T-cell (primary cell): ENCODE data around the gene CAMK2D. TPM values are rescaled to one million over a fixed set of nuclear protein-coding genes. Genes with fewer than 3 reads are reported as not detected.

Source experiments
- ATAC-seq, 4 experiments: fragments of 200-7000 bp in 3 of 4; fragments of 150-1000 bp in 1 of 4; cut with Tn5 transposase; replicated peaks in 1 of 4; 1 replicate in 3 of 4; 2 replicates in 1 of 4; pipeline ENCODE4 v1.10.0; 2021; ENCODE audit warnings: moderate library complexity in 3 of 4, mild to moderate bottlenecking in 2 of 4, moderate number of reproducible peaks in 1 of 4
- CTCF ChIA-PET, 2 donors: fragments of 300-600 bp; sonication (Branson Sonifier 250); formaldehyde crosslinking; loops; one replicate each; lab custom pipeline; 2022; ENCODE audit warnings: antibody characterized with exemption in 2 of 2; lab: Charles Lee
- POLR2A ChIA-PET, 2 donors: fragments of 300-600 bp; sonication (Branson Sonifier 250); formaldehyde crosslinking; loops; one replicate each; lab custom pipeline; 2022; ENCODE audit warnings: antibody characterized with exemption in 2 of 2; lab: Charles Lee
- DNase-seq, 35 experiments: peaks; one replicate each; pipeline versions ENCODE4 v3.0.0 to v3.0.0-alpha.2; 2013 to 2023
- H3K27ac ChIP-seq: one replicate; pipeline ENCODE4 v1.5.1; 2013; ENCODE audit warnings: low read length
- H3K27me3 ChIP-seq, 2 experiments: replicated peaks in 1 of 2; 1 replicate in 1 of 2; 2 replicates in 1 of 2; pipeline versions ENCODE4 v1.6.1 to v1.7.0; 2013; ENCODE audit warnings: low read length in 1 of 2, mixed read lengths in 1 of 2; ENCODE audit not compliant: control insufficient read depth in 2 of 2, insufficient read depth in 2 of 2; ENCODE audit errors: extremely low read depth in 1 of 2
- H3K36me3 ChIP-seq, 2 donors: 1 replicate in 1 of 2; 2 replicates in 1 of 2; pipeline versions ENCODE4 v1.6.1 to v1.7.0; 2013; ENCODE audit warnings: low read length in 1 of 2; ENCODE audit not compliant: control insufficient read depth in 2 of 2, insufficient read depth in 1 of 2; ENCODE audit errors: extremely low read depth in 1 of 2
- H3K4me1 ChIP-seq, 2 experiments: 1 replicate in 1 of 2; 2 replicates in 1 of 2; pipeline versions ENCODE4 v1.6.1 to v1.7.0; 2013; ENCODE audit warnings: low read length in 2 of 2, mixed read lengths in 1 of 2; ENCODE audit not compliant: insufficient read depth in 2 of 2, control insufficient read depth in 1 of 2; ENCODE audit errors: extremely low read depth in 1 of 2
- H3K4me3 ChIP-seq, 2 donors: 1 replicate in 1 of 2; 2 replicates in 1 of 2; pipeline versions ENCODE4 v1.5.1 to v1.7.0; 2013; ENCODE audit warnings: mild to moderate bottlenecking in 2 of 2, low read length in 1 of 2, moderate library complexity in 1 of 2; ENCODE audit not compliant: control insufficient read depth in 1 of 2; ENCODE audit errors: extremely low read depth in 1 of 2
- H3K9me3 ChIP-seq: 2 replicates; pipeline ENCODE4 v1.7.0; 2013
- H3K27ac Mint-ChIP-seq, 2 donors: one replicate each; pipeline ENCODE4 v1.8.0; 2020 to 2021; ENCODE audit warnings: mild to moderate bottlenecking in 2 of 2, mixed read lengths in 2 of 2
- H3K27me3 Mint-ChIP-seq, 2 donors: one replicate each; pipeline ENCODE4 v1.8.0; 2021 to 2022; ENCODE audit warnings: mixed read lengths in 2 of 2
- H3K36me3 Mint-ChIP-seq: one replicate; pipeline ENCODE4 v1.8.0; 2021; ENCODE audit warnings: mixed read lengths
- H3K4me1 Mint-ChIP-seq, 3 donors: one replicate each; pipeline ENCODE4 v1.8.0; 2020 to 2022; ENCODE audit warnings: mixed read lengths in 3 of 3, mild to moderate bottlenecking in 1 of 3
- H3K4me3 Mint-ChIP-seq, 3 donors: one replicate each; pipeline ENCODE4 v1.8.0; 2020 to 2022; ENCODE audit warnings: mild to moderate bottlenecking in 3 of 3, mixed read lengths in 3 of 3, moderate library complexity in 3 of 3
- H3K9me3 Mint-ChIP-seq, 3 donors: one replicate each; pipeline ENCODE4 v1.8.0; 2020 to 2022; ENCODE audit warnings: mixed read lengths in 3 of 3
- WGBS: methylation state at CpG from one replicate; pipeline ENCODE4 v1.1.5; 2013; ENCODE audit warnings: missing lambda C conversion rate; ENCODE audit not compliant: insufficient coverage; 5-methylcytosine and 5-hydroxymethylcytosine counted together
- total RNA-seq, 35 experiments: library from RNA in 6 of 35; stranded (reverse) in 6 of 35; fragments of 120-200 nt in 1 of 35; gene quantifications; one replicate each; pipeline versions ENCODE4 v1.2.1 to v1.2.4 and lab custom pipeline; 2013 to 2026

Gene CAMK2D
- total RNA-seq, 5 donors from 2014 or later (not counting 1 experiment from before 2014, with no cell fraction given) = 30.9 to 36.2 (median 35.4) TPM

- Mint-ChIP-seq H3K27me3 (no peaks in the 10 kb centered on the region), H3K9me3 (no peaks in the 10 kb centered on the region), H3K27ac (no peak overlapping the region), H3K4me1 (peaks cover 0 to 8% (median 8%) of the 10 kb centered on the region in 3 donors), H3K4me3 (no peak overlapping the region), H3K36me3 (peaks cover 40% of the 10 kb centered on the region)
- H3K9me3 ChIP-seq = no peaks in the 10 kb centered on the region
- no CpG with 5 or more reads among the region's 2 CpGs for WGBS
- ChIA-PET CTCF (no interaction called here), POLR2A (no interaction called here)
- no peak overlapping the region for H3K4me3 ChIP-seq
- ATAC-seq (no peak), DNase-seq (no peak)
- H3K36me3 ChIP-seq = peaks cover 0 to 17% of the 10 kb centered on the region in 2 donors
- H3K4me1 ChIP-seq = no peaks in the 10 kb centered on the region
- H3K27ac ChIP-seq = no peak overlapping the region
- H3K27me3 ChIP-seq = no peaks in the 10 kb centered on the region
Observed at GRCh38 chr4:113467581-113467980, 294.0 kb downstream of the CAMK2D start.

DNA sequence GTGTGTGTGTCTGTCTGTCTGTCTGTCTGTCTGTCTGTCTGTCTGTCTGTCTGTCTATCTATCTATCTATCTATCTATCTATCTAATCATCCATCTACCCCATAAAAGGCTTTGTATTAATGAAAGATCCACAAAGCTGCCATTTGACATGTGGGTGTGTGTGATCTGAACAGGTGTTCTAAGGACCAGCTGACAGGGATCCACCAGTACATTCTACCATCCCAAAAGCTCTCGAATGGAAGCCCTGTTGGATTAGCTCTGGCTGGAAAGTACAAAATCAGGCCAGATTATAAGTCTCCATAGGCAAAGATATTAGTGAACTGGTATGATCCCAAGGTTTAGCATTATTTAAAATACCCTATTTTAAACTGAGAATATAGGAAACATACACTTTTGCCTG is 299.3 kb downstream of the CAMK2D start:
- H3K36me3 Mint-ChIP-seq = peaks cover 41% of the 10 kb centered on the region

DNA sequence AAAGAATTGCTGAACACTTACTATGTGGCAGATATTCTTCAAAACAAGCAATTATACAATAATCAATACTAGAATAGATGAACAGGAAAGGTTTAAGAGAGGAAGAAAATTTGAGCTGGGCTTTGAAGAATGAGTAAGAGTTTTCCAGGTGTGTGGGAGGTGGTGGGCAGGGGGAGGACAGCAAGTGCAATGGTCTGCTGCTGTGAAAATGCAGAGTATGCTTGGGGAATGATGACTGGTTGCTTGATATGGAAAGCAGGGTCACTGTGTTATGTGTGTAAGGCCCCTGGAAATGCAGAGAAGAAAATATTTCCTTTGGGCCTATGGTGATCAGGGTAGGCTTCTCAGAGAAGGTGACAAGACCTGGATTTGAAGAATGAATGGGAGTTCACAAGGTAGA is 300.3 kb downstream of the CAMK2D start:
- H3K4me3 Mint-ChIP-seq = no peak overlapping the region
- POLR2A ChIA-PET = no interaction called here
- H3K9me3 Mint-ChIP-seq = no peaks in the 10 kb centered on the region
- CTCF ChIA-PET = interaction anchor here in 1 of 2 donors (0.5 kb wide), 1 partner anchor 120 kb away, joined by 3 read pairs; no protein-coding TSS in a partner anchor
- H3K4me1 Mint-ChIP-seq = no peaks in the 10 kb centered on the region
- H3K27ac Mint-ChIP-seq = no peak overlapping the region
- H3K36me3 Mint-ChIP-seq = peaks cover 49% of the 10 kb centered on the region
- H3K36me3 ChIP-seq = peaks cover 0 to 37% of the 10 kb centered on the region in 2 donors
- H3K4me3 ChIP-seq = no peak overlapping the region
- H3K27me3 ChIP-seq = no peaks in the 10 kb centered on the region
- no peak for ATAC-seq
- no peak overlapping the region for H3K27ac ChIP-seq
- no peaks in the 10 kb centered on the region for H3K27me3 Mint-ChIP-seq
- no peaks in the 10 kb centered on the region for H3K9me3 ChIP-seq
- no peak for DNase-seq
- no peaks in the 10 kb centered on the region for H3K4me1 ChIP-seq

More for the DNA sequence above, 299.3 kb downstream of the CAMK2D start:
- no peaks in the 10 kb centered on the region for H3K9me3 Mint-ChIP-seq
- Histone ChIP-seq H3K27ac (no peak overlapping the region), H3K9me3 (no peaks in the 10 kb centered on the region), H3K27me3 (no peaks in the 10 kb centered on the region), H3K4me1 (no peaks in the 10 kb centered on the region), H3K36me3 (peaks cover 0 to 31% of the 10 kb centered on the region in 2 donors), H3K4me3 (no peak overlapping the region)
- no peak for DNase-seq
- no peaks in the 10 kb centered on the region for H3K27me3 Mint-ChIP-seq
- no peak overlapping the region for H3K4me3 Mint-ChIP-seq
- ChIA-PET CTCF (interaction anchor here in 1 of 2 donors (0.7 kb wide), 1 partner anchor 934 kb away, joined by 5 read pairs; no protein-coding TSS in a partner anchor), POLR2A (no interaction called here)
- H3K4me1 Mint-ChIP-seq = no peaks in the 10 kb centered on the region
- WGBS = no CpG with 5 or more reads among the region's 1 CpG
- H3K27ac Mint-ChIP-seq = no peak overlapping the region
- no peak for ATAC-seq

DNA sequence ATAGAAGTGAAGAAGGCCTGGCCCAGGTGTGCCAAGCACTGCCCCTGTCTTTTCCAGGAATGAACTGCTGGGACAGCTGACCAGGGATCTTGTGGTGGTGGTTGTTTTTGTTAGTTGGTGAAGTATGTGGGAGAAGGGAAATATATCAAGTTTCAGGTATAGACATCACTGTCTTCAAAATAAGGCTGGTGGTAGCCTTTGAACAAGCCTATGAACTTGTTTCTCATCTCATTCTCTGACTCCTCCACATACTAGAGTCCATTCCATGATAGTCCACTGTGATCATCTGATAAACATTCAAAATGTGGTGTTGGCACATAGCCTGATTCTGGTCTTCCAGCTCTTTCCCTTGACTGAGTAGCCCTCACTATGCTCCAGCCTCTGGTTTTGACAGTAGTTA is 303.7 kb downstream of the CAMK2D start:
- H3K27me3 ChIP-seq = no peaks in the 10 kb centered on the region
- DNase-seq = no peak
- H3K27ac ChIP-seq = no peak overlapping the region
- no peaks in the 10 kb centered on the region for H3K4me1 Mint-ChIP-seq
- no peak for ATAC-seq
- ChIA-PET CTCF (no interaction called here), POLR2A (no interaction called here)
- no peaks in the 10 kb centered on the region for H3K9me3 Mint-ChIP-seq
- H3K36me3 ChIP-seq = peaks cover 0 to 32% of the 10 kb centered on the region in 2 donors
- no peak overlapping the region for H3K27ac Mint-ChIP-seq
- H3K27me3 Mint-ChIP-seq = no peaks in the 10 kb centered on the region
- H3K4me3 ChIP-seq = no peak overlapping the region
- no peaks in the 10 kb centered on the region for H3K4me1 ChIP-seq
- H3K4me3 Mint-ChIP-seq = no peak overlapping the region
- H3K9me3 ChIP-seq = no peaks in the 10 kb centered on the region
- H3K36me3 Mint-ChIP-seq = peaks cover 48% of the 10 kb centered on the region

DNA sequence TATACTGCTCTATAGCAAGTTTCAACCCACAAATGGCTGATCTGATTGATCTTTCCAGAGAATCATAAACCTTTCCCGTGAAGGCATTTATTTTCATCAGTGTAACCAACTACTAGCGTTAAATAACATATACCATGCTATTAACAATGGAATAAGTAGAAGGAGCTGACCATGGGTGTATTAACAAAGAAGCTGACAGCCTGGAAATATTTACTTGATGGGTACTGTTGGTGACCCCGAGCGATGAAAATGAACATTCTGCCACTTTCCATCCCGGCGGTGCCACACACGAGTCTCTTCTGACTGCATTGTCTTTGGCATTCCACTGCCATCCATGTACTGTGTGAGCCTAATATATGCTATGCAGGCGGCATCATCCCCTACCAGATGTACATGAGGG is 304.4 kb downstream of the CAMK2D start:
- ChIA-PET CTCF (no interaction called here), POLR2A (no interaction called here)
- H3K9me3 Mint-ChIP-seq = no peaks in the 10 kb centered on the region
- no peak for DNase-seq
- H3K36me3 ChIP-seq = peaks cover 0 to 32% of the 10 kb centered on the region in 2 donors
- no peaks in the 10 kb centered on the region for H3K4me1 Mint-ChIP-seq
- no peak overlapping the region for H3K27ac ChIP-seq
- H3K4me1 ChIP-seq = no peaks in the 10 kb centered on the region
- no peak overlapping the region for H3K4me3 Mint-ChIP-seq
- no peaks in the 10 kb centered on the region for H3K9me3 ChIP-seq
- no peak for ATAC-seq
- no peaks in the 10 kb centered on the region for H3K27me3 ChIP-seq
- no peak overlapping the region for H3K4me3 ChIP-seq
- H3K36me3 Mint-ChIP-seq = peaks cover 50% of the 10 kb centered on the region
- H3K27me3 Mint-ChIP-seq = no peaks in the 10 kb centered on the region
- WGBS = 100% methylated on average over 2 of the region's 8 CpGs
- H3K27ac Mint-ChIP-seq = no peak overlapping the region

- no peak overlapping the region for H3K4me3 ChIP-seq
- no peaks in the 10 kb centered on the region for H3K27me3 Mint-ChIP-seq
- ChIA-PET CTCF (interaction anchor here in 1 of 2 donors (0.6 kb wide), 1 partner anchor 690 kb away, joined by 3 read pairs; no protein-coding TSS in a partner anchor), POLR2A (interaction anchor here in 1 of 2 donors (1.1 kb wide), 1 partner anchor 12 kb away, joined by 6 read pairs; no protein-coding TSS in a partner anchor)
- no peak overlapping the region for H3K27ac Mint-ChIP-seq
- H3K4me1 ChIP-seq = no peaks in the 10 kb centered on the region
- H3K4me3 Mint-ChIP-seq = no peak overlapping the region
- H3K9me3 ChIP-seq = no peaks in the 10 kb centered on the region
- H3K4me1 Mint-ChIP-seq = no peaks in the 10 kb centered on the region
- peaks cover 47% of the 10 kb centered on the region for H3K36me3 Mint-ChIP-seq
- H3K36me3 ChIP-seq = peaks cover 0 to 27% of the 10 kb centered on the region in 2 donors
- no peaks in the 10 kb centered on the region for H3K27me3 ChIP-seq
- DNase-seq (no peak), ATAC-seq (no peak)
- no peak overlapping the region for H3K27ac ChIP-seq
- H3K9me3 Mint-ChIP-seq = no peaks in the 10 kb centered on the region
- no CpG with 5 or more reads among the region's 2 CpGs for WGBS
Observed at GRCh38 chr4:113455061-113455460, 306.5 kb downstream of the CAMK2D start.
